H9 (cell line): ENCODE data around the gene C3orf85. TPM values are rescaled to one million over a fixed set of nuclear protein-coding genes. Genes with fewer than 3 reads are reported as not detected.

Experiments used
- DNase-seq: peaks from one replicate; pipeline ENCODE4 v3.0.0-alpha.2; 2017
- H2AFZ ChIP-seq: one replicate; pipeline ENCODE4 v1.6.1; 2013; ENCODE audit warnings: mild to moderate bottlenecking, low read length, control low read depth, moderate library complexity
- H2AK5ac ChIP-seq: 2 replicates; pipeline ENCODE4 v1.6.1; 2013; ENCODE audit warnings: low read length, control low read depth, mixed read lengths; ENCODE audit not compliant: insufficient read length
- H2BK120ac ChIP-seq: one replicate; pipeline ENCODE4 v1.6.1; 2013; ENCODE audit warnings: low read depth, mild to moderate bottlenecking, low read length, control low read depth, inconsistent platforms; ENCODE audit not compliant: poor library complexity, severe bottlenecking
- H2BK12ac ChIP-seq: 2 replicates; pipeline ENCODE4 v1.6.1; 2013; ENCODE audit warnings: low read length, control low read depth, mixed read lengths, low read depth; ENCODE audit not compliant: insufficient read length
- H2BK15ac ChIP-seq: 2 replicates; pipeline ENCODE4 v1.6.1; 2013; ENCODE audit warnings: low read depth, low read length, control low read depth
- H2BK20ac ChIP-seq: one replicate; pipeline ENCODE4 v1.6.1; 2013; ENCODE audit warnings: low read depth, mild to moderate bottlenecking, low read length, control low read depth, inconsistent platforms; ENCODE audit not compliant: poor library complexity, severe bottlenecking
- H2BK5ac ChIP-seq: 2 replicates; pipeline ENCODE4 v1.6.1; 2013; ENCODE audit warnings: low read length, control low read depth, mixed read lengths; ENCODE audit not compliant: insufficient read length
- H3K14ac ChIP-seq: 2 replicates; pipeline ENCODE4 v1.6.1; 2013; ENCODE audit warnings: low read length, control low read depth; ENCODE audit not compliant: insufficient read depth
- H3K18ac ChIP-seq: 2 replicates; pipeline ENCODE4 v1.6.1; 2013; ENCODE audit warnings: low read depth, mild to moderate bottlenecking, mixed read lengths, low read length, control low read depth; ENCODE audit not compliant: insufficient read length
- H3K23ac ChIP-seq: 2 replicates; pipeline ENCODE4 v1.6.1; 2013; ENCODE audit warnings: low read length, control low read depth, mixed read lengths, low read depth; ENCODE audit not compliant: insufficient read length
- H3K23me2 ChIP-seq: 2 replicates; pipeline ENCODE4 v1.6.1; 2013; ENCODE audit warnings: low read depth, mild to moderate bottlenecking, mixed read lengths, low read length, control low read depth; ENCODE audit not compliant: insufficient read length, poor library complexity, severe bottlenecking
- H3K27ac ChIP-seq: 2 replicates; pipeline ENCODE4 v1.5.1; 2013; ENCODE audit warnings: low read length, control low read depth, mixed read lengths, low read depth; ENCODE audit not compliant: insufficient read length
- H3K27me3 ChIP-seq: 2 replicates; pipeline ENCODE4 v1.6.1; 2013; ENCODE audit warnings: low read length, control low read depth, inconsistent platforms; ENCODE audit not compliant: insufficient read depth
- H3K4ac ChIP-seq: 2 replicates; pipeline ENCODE4 v1.6.1; 2013; ENCODE audit warnings: low read depth, mild to moderate bottlenecking, control low read depth, inconsistent platforms, low read length, moderate library complexity
- H3K4me1 ChIP-seq: 2 replicates; pipeline ENCODE4 v1.6.1; 2013; ENCODE audit warnings: low read length, control low read depth, inconsistent platforms; ENCODE audit not compliant: insufficient read depth
- H3K4me2 ChIP-seq: 2 replicates; pipeline ENCODE4 v1.6.1; 2013; ENCODE audit warnings: low read length, control low read depth, mixed read lengths; ENCODE audit not compliant: insufficient read length, insufficient read depth
- H3K56ac ChIP-seq: 2 replicates; pipeline ENCODE4 v1.6.1; 2013; ENCODE audit warnings: low read depth, mild to moderate bottlenecking, mixed read lengths, low read length, control low read depth; ENCODE audit not compliant: insufficient read length
- H3K79me1 ChIP-seq: 2 replicates; pipeline ENCODE4 v1.6.1; 2013; ENCODE audit warnings: low read depth, mild to moderate bottlenecking, moderate library complexity, low read length, control low read depth, inconsistent platforms; ENCODE audit not compliant: insufficient read depth, poor library complexity, severe bottlenecking
- H3K79me2 ChIP-seq: 2 replicates; pipeline ENCODE4 v1.6.1; 2013; ENCODE audit warnings: low read length, control low read depth, inconsistent platforms; ENCODE audit not compliant: insufficient read depth
- H3K9ac ChIP-seq: 2 replicates; pipeline ENCODE4 v1.6.1; 2013; ENCODE audit warnings: low read length, control low read depth, mixed read lengths; ENCODE audit not compliant: insufficient read length; ENCODE audit errors: extremely low read depth
- H3K9me3 ChIP-seq: one replicate; pipeline ENCODE4 v1.6.1; 2013; ENCODE audit warnings: low read depth, low read length, inconsistent platforms; ENCODE audit not compliant: control insufficient read depth
- H3T11ph ChIP-seq: one replicate; pipeline ENCODE4 v1.6.1; 2013; ENCODE audit warnings: mild to moderate bottlenecking, low read length, control low read depth, inconsistent platforms
- H4K20me1 ChIP-seq: one replicate; pipeline ENCODE4 v1.6.1; 2013; ENCODE audit not compliant: control insufficient read depth, insufficient read length, insufficient read depth
- H4K5ac ChIP-seq: 2 replicates; pipeline ENCODE4 v1.6.1; 2013; ENCODE audit warnings: low read depth, mild to moderate bottlenecking, mixed read lengths, low read length, control low read depth; ENCODE audit not compliant: insufficient read length
- H4K8ac ChIP-seq: replicated peaks from 2 replicates; pipeline ENCODE4 v1.6.1; 2013; ENCODE audit warnings: low read length, control low read depth, mixed read lengths, low read depth; ENCODE audit not compliant: insufficient read length
- H4K91ac ChIP-seq: 2 replicates; pipeline ENCODE4 v1.6.1; 2013; ENCODE audit warnings: low read depth, mild to moderate bottlenecking, moderate library complexity, mixed read lengths, low read length, control low read depth; ENCODE audit not compliant: insufficient read length
- H3K27ac Mint-ChIP-seq, 3 experiments: 2 replicates in 2 of 3; 3 replicates in 1 of 3; pipeline ENCODE4 v1.8.0; 2020 to 2021; ENCODE audit warnings: mixed read lengths in 3 of 3, mild to moderate bottlenecking in 1 of 3, moderate library complexity in 1 of 3
- H3K27me3 Mint-ChIP-seq: 2 replicates; pipeline ENCODE4 v1.8.0; 2021; ENCODE audit warnings: low read depth, mild to moderate bottlenecking, moderate library complexity, mixed read lengths
- H3K36me3 Mint-ChIP-seq, 3 experiments: 2 replicates in 2 of 3; 3 replicates in 1 of 3; pipeline ENCODE4 v1.8.0; 2020 to 2021; ENCODE audit warnings: low read depth in 3 of 3, mixed read lengths in 3 of 3; ENCODE audit not compliant: insufficient read depth in 1 of 3
- H3K4me1 Mint-ChIP-seq, 2 experiments: 2 replicates each; pipeline ENCODE4 v1.8.0; 2020; ENCODE audit warnings: mixed read lengths in 2 of 2
- H3K4me3 Mint-ChIP-seq, 2 experiments: 2 replicates in 1 of 2; 3 replicates in 1 of 2; pipeline ENCODE4 v1.8.0; 2020 to 2021; ENCODE audit warnings: mild to moderate bottlenecking in 2 of 2, mixed read lengths in 2 of 2, moderate library complexity in 1 of 2
- H3K9me3 Mint-ChIP-seq, 2 experiments: 2 replicates in 1 of 2; 3 replicates in 1 of 2; pipeline ENCODE4 v1.8.0; 2020; ENCODE audit warnings: mild to moderate bottlenecking in 2 of 2, mixed read lengths in 2 of 2, moderate library complexity in 1 of 2
- WGBS: extraction: QIAGEN DNeasy Blood & Tissue Kit; methylation state at CpG from one replicate; pipeline ENCODE4 v1.1.7; 2013; ENCODE audit warnings: missing lambda C conversion rate, low lambda C conversion rate, mixed read lengths; ENCODE audit not compliant: insufficient read length; ENCODE audit errors: extremely low coverage; 5-methylcytosine and 5-hydroxymethylcytosine counted together
- total RNA-seq: library from RNA; stranded (reverse); gene quantifications from 2 replicates; pipeline ENCODE4 v1.2.1, GENCODE V29; 2021
- TF ChIP-seq, protein P1 (sequence below): fragments of 200-600 bp; sonication (generic); conservative IDR thresholded peaks from 3 replicates; pipeline ENCODE4 v1.8.0; 2021; ENCODE audit warnings: antibody characterized with exemption, mild to moderate bottlenecking

Gene C3orf85
- total RNA-seq, 1 experiment from 2014 or later: not detected

DNA sequence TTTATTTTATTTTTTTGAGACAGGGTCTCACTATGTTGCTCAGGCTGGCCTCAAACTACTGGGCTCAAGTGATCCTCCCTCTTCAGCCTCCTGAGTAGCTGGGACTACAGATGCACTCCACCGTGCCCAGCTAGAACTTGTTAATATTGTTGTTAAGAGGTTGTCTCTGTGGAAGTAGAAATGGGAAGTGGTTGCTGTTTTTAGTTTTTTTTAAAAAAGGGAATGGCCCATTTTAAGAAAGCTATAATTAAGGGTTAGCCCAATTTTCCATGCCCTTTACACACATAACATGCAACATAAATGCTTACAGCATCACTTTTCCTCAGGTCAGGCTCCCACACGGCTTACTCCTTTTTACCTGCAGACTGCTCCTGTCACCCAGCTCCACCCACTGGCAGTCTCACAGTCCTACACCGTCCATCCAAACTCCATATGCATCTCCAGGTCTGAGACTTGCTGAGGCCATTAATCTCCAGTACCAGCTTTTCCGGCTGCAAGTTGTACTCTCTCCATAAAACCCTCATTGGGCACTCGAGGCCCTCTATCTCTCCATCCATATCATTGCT lies 38.4 kb upstream of the C3orf85 start:
- Histone ChIP-seq H2BK20ac (no peak overlapping the region), H2BK120ac (no peak overlapping the region), H3K23me2 (no peaks in the 10 kb centered on the region), H3K4me2 (no peak overlapping the region), H3K79me1 (no peaks in the 10 kb centered on the region), H3K79me2 (no peaks in the 10 kb centered on the region), H3K4ac (no peak overlapping the region), H3T11ph (no peak overlapping the region), H3K9me3 (no peaks in the 10 kb centered on the region), H2AK5ac (no peak overlapping the region), H3K23ac (no peak overlapping the region), H3K27ac (no peak overlapping the region), H3K4me1 (no peaks in the 10 kb centered on the region), H3K56ac (no peak overlapping the region), H3K9ac (no peak overlapping the region), H2AFZ (no peak overlapping the region), H4K20me1 (no peaks in the 10 kb centered on the region), H2BK15ac (no peak overlapping the region), H3K14ac (no peak overlapping the region), H2BK5ac (no peak overlapping the region), H4K8ac (no peak overlapping the region), H4K5ac (no peak overlapping the region), H2BK12ac (no peak overlapping the region), H4K91ac (no peak overlapping the region), H3K27me3 (no peaks in the 10 kb centered on the region), H3K18ac (no peak overlapping the region)
- DNase-seq: peak; percentile 66
- no peaks in the 10 kb centered on the region; the same call in 1 of the 2 replicates for H3K27me3 Mint-ChIP-seq
- no peaks in the 10 kb centered on the region for H3K9me3 Mint-ChIP-seq
- whole genome bisulfite sequencing: no CpG with 5 or more reads among the region's 5 CpGs
- no peaks in the 10 kb centered on the region for H3K36me3 Mint-ChIP-seq
- TF ChIP-seq, protein P1, sequence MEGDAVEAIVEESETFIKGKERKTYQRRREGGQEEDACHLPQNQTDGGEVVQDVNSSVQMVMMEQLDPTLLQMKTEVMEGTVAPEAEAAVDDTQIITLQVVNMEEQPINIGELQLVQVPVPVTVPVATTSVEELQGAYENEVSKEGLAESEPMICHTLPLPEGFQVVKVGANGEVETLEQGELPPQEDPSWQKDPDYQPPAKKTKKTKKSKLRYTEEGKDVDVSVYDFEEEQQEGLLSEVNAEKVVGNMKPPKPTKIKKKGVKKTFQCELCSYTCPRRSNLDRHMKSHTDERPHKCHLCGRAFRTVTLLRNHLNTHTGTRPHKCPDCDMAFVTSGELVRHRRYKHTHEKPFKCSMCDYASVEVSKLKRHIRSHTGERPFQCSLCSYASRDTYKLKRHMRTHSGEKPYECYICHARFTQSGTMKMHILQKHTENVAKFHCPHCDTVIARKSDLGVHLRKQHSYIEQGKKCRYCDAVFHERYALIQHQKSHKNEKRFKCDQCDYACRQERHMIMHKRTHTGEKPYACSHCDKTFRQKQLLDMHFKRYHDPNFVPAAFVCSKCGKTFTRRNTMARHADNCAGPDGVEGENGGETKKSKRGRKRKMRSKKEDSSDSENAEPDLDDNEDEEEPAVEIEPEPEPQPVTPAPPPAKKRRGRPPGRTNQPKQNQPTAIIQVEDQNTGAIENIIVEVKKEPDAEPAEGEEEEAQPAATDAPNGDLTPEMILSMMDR: peak; percentile 63
- H3K27ac Mint-ChIP-seq: no peak overlapping the region
- no peak overlapping the region for H3K4me3 Mint-ChIP-seq
- peaks cover 0 to 5% of the 10 kb centered on the region in 2 experiments; a peak in 2 of 4 replicates for H3K4me1 Mint-ChIP-seq
